Spinal cord (tissue), 10 donors: ENCODE measurements around the gene TADA2A. TPM values are rescaled to one million over a fixed set of nuclear protein-coding genes. Genes with fewer than 3 reads are reported as not detected.

Experiments
- DNase-seq, 6 donors: peaks; one replicate each; pipeline versions ENCODE4 v3.0.0 to v3.0.0-alpha.2; 2013 to 2015; ENCODE audit warnings: low spot score in 6 of 6, low read depth in 4 of 6
- H3K27ac ChIP-seq: one replicate; pipeline ENCODE4 v1.5.1; 2013; ENCODE audit warnings: low read depth, low read length, control low read depth
- H3K27me3 ChIP-seq: one replicate; pipeline ENCODE4 v1.6.1; 2013; ENCODE audit warnings: low read length; ENCODE audit not compliant: control insufficient read depth, insufficient read depth
- H3K36me3 ChIP-seq: one replicate; pipeline ENCODE4 v1.6.1; 2013; ENCODE audit warnings: low read length; ENCODE audit not compliant: control insufficient read depth, insufficient read depth
- H3K4me1 ChIP-seq: one replicate; pipeline ENCODE4 v1.6.1; 2013; ENCODE audit warnings: low read length; ENCODE audit not compliant: control insufficient read depth, insufficient read depth
- H3K4me3 ChIP-seq: one replicate; pipeline ENCODE4 v1.5.1; 2013; ENCODE audit warnings: low read depth, low read length, control low read depth
- H3K9me3 ChIP-seq: one replicate; pipeline ENCODE4 v1.6.1; 2013; ENCODE audit warnings: low read length; ENCODE audit not compliant: control insufficient read depth, insufficient read depth
- WGBS: methylation state at CpG from one replicate; pipeline ENCODE4 v1.1.5; 2013; ENCODE audit warnings: missing lambda C conversion rate; ENCODE audit not compliant: insufficient coverage; 5-methylcytosine and 5-hydroxymethylcytosine counted together
- polyA plus RNA-seq, 2 donors: library from polyadenylated mRNA; unstranded; fragments of 120-200 nt; gene quantifications; one replicate each; pipeline ENCODE4 v1.2.1, GENCODE V29; 2013; ENCODE audit not compliant: insufficient read length in 2 of 2
- total RNA-seq, 2 donors: library from RNA; depleted of rRNA in 1 of 2; stranded (reverse); fragments of 120-200 nt in 1 of 2; fragments of >200 nt in 1 of 2; gene quantifications; one replicate each; pipeline versions ENCODE4 v1.2.3 to v1.2.4, GENCODE V29; 2013 to 2014
- donor health status: healthy.

TADA2A gene
- total and polyA plus RNA-seq, 4 donors = 24.8 to 40.0 (median 28.5) TPM

- Histone ChIP-seq H3K4me3 (no peak overlapping the region), H3K36me3 (no peaks in the 10 kb centered on the region), H3K27me3 (no peaks in the 10 kb centered on the region), H3K9me3 (no peaks in the 10 kb centered on the region), H3K4me1 (no peaks in the 10 kb centered on the region), H3K27ac (no peak overlapping the region)
- peak in 5 of 6 donors; percentile 49 to 91 (median 66) for DNase-seq
- 14% methylated on average over 1 of the region's 4 CpGs for WGBS
Observed at GRCh38 chr17:37373530-37374159, 33.0 kb upstream of the TADA2A start.

- Histone ChIP-seq H3K27me3 (no peaks in the 10 kb centered on the region), H3K4me1 (no peaks in the 10 kb centered on the region), H3K36me3 (no peaks in the 10 kb centered on the region), H3K9me3 (no peaks in the 10 kb centered on the region), H3K4me3 (no peak within 1 kb of the TSS), H3K27ac (no peak within 1 kb of the TSS)
- 85% methylated on average over 7 of the region's 7 CpGs for whole genome bisulfite sequencing
- DNase-seq = no peak
Observed at GRCh38 chr17:37375706-37376105, 31.0 kb upstream of the TADA2A start, which contains the start of gene C17orf78. TSS of gene C17orf78 (plus strand) at chr17:37375985. CDS start at chr17:37376093, 108 bp downstream.

- no peak overlapping the region for H3K27ac ChIP-seq
- DNase-seq = no peak
- no peaks in the 10 kb centered on the region for H3K9me3 ChIP-seq
- WGBS = no CpG with 5 or more reads among the region's 1 CpG
- H3K4me3 ChIP-seq = no peak overlapping the region
- no peaks in the 10 kb centered on the region for H3K36me3 ChIP-seq
- H3K4me1 ChIP-seq = no peaks in the 10 kb centered on the region
- no peaks in the 10 kb centered on the region for H3K27me3 ChIP-seq
Observed at GRCh38 chr17:37382056-37382455, 24.6 kb upstream of the TADA2A start.

GRCh38 chr17:37384560-37385149, 22.0 kb upstream of the TADA2A start:
- H3K36me3 ChIP-seq = no peaks in the 10 kb centered on the region
- H3K4me3 ChIP-seq = no peak overlapping the region
- H3K27ac ChIP-seq = no peak overlapping the region
- no peaks in the 10 kb centered on the region for H3K27me3 ChIP-seq
- H3K4me1 ChIP-seq = no peaks in the 10 kb centered on the region
- H3K9me3 ChIP-seq = no peaks in the 10 kb centered on the region
- 63% methylated on average over 1 of the region's 3 CpGs for WGBS
- no peak for DNase-seq

DNA sequence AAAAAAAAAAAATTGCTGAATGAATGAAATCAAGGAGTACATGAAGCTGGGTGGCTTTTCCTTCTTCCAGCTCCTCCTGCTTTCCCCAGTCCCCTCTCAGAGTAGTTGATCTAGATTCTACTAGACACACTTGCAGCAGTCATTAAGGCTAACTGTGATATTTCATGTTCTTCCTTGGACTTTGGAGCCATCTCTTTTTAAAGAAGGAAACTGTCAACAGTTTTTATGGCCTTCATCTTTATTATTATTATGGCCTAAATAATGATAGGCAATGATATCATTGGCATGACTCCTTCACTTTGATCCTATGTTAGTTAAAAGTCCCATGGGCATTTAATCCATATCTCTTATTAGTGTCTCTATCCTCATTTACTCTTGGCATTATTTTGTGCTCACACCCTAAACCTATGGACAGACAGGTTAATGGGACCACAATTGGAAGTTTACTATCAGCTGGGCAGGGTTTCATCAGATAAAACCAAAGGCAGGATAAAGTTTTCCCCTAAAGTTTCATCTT, 21.2 kb upstream of the TADA2A start:
- Histone ChIP-seq H3K27me3 (no peaks in the 10 kb centered on the region), H3K4me3 (no peak overlapping the region), H3K27ac (no peak overlapping the region), H3K36me3 (no peaks in the 10 kb centered on the region), H3K9me3 (no peaks in the 10 kb centered on the region), H3K4me1 (no peaks in the 10 kb centered on the region)
- no peak for DNase-seq

GRCh38 chr17:37386462-37386861, 20.2 kb upstream of the TADA2A start:
- H3K4me1 ChIP-seq = no peaks in the 10 kb centered on the region
- no peak overlapping the region for H3K4me3 ChIP-seq
- no peak overlapping the region for H3K27ac ChIP-seq
- H3K27me3 ChIP-seq = no peaks in the 10 kb centered on the region
- DNase-seq = no peak
- 88% methylated on average over 2 of the region's 5 CpGs for WGBS
- H3K36me3 ChIP-seq = no peaks in the 10 kb centered on the region
- H3K9me3 ChIP-seq = no peaks in the 10 kb centered on the region

DNA sequence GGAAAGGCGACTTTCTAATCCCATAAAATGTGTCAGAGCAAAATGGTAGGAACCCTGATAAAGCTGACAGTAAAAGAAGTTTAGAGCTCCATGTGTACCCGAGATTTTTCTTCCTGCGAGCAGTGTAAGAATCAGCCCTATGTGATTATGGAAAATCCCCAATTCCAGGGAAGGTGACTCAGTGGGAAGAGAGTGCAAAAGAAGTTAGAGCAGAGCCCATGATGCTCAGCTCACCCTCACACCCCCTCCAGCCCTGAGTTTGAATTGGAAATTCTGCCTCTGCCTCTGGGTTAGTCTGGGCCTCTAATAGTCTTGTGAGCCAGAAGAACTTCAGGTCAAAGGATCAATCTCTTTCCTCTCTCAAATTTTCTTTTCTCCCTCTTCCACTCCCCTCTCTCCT, 18.4 kb upstream of the TADA2A start:
- H3K9me3 ChIP-seq = no peaks in the 10 kb centered on the region
- WGBS = no CpG with 5 or more reads among the region's 3 CpGs
- H3K27ac ChIP-seq = no peak overlapping the region
- no peak for DNase-seq
- H3K4me3 ChIP-seq = no peak overlapping the region
- no peaks in the 10 kb centered on the region for H3K36me3 ChIP-seq
- no peaks in the 10 kb centered on the region for H3K27me3 ChIP-seq
- H3K4me1 ChIP-seq = no peaks in the 10 kb centered on the region

- no peaks in the 10 kb centered on the region for H3K36me3 ChIP-seq
- no peak for DNase-seq
- H3K4me3 ChIP-seq = no peak overlapping the region
- H3K9me3 ChIP-seq = no peaks in the 10 kb centered on the region
- 100% methylated on average over 1 of the region's 4 CpGs for WGBS
- H3K27ac ChIP-seq = no peak overlapping the region
- H3K27me3 ChIP-seq = no peaks in the 10 kb centered on the region
- H3K4me1 ChIP-seq = no peaks in the 10 kb centered on the region
Observed at GRCh38 chr17:37389160-37389559, 17.5 kb upstream of the TADA2A start.

GRCh38 chr17:37391146-37391545, 15.5 kb upstream of the TADA2A start:
- Histone ChIP-seq H3K4me3 (no peak overlapping the region), H3K4me1 (no peaks in the 10 kb centered on the region), H3K27ac (no peak overlapping the region), H3K27me3 (no peaks in the 10 kb centered on the region), H3K36me3 (no peaks in the 10 kb centered on the region), H3K9me3 (no peaks in the 10 kb centered on the region)
- WGBS = no CpG with 5 or more reads among the region's 6 CpGs
- peak in 1 of 6 donors; percentile 8 for DNase-seq

DNA sequence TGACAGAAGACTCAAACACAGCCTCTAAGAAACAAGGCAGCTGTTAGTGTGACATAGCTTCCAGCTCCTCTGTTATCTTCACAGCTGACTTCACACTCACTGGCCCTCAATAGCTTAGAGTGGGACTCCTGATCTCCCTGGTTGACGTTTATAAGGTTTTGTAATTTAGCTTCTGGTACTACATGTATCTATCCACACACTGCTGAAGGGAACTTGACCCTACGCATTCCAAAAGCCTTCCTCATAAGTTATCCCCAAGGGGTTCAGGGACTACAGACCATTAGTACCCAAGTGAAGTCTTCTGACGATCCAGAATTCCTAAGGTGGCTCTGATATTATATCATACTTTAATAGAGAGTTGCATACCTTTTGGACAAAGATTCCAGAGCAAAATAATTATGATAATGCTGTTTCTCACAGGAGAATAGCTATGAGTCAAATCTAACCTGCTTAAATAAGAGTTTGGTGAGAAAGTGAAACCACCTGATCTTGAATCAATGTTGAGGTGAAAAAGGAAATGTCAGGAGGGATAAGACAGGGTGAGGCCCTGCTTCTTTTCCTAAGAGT, 14.6 kb upstream of the TADA2A start:
- no CpG with 5 or more reads among the region's 3 CpGs for WGBS

More for the DNA sequence above, 14.6 kb upstream of the TADA2A start:
- peak in 1 of 6 donors; percentile 3 for DNase-seq
- no peaks in the 10 kb centered on the region for H3K9me3 ChIP-seq
- no peak overlapping the region for H3K27ac ChIP-seq
- no peak overlapping the region for H3K4me3 ChIP-seq
- H3K4me1 ChIP-seq = no peaks in the 10 kb centered on the region
- no peaks in the 10 kb centered on the region for H3K27me3 ChIP-seq
- H3K36me3 ChIP-seq = no peaks in the 10 kb centered on the region
